ENCODE measurements around the gene MAP1B. TPM values are rescaled to one million over a fixed set of nuclear protein-coding genes. Genes with fewer than 3 reads are reported as not detected.

The MAP1B gene
- polyA plus RNA-seq, 2 of the 4 experiments (the other 2 are of a cell fraction) = 40.2 to 73.0 TPM

GRCh38 chr5:72184408-72184807, 77.1 kb downstream of the MAP1B start:
- no peak for TF ChIP-seq MAX (IDR thresholded peaks at IDR 0.05)
- TF ChIP-seq POLR2AphosphoS2 (conservative IDR thresholded peaks at IDR 0.05; ENCODE audit: low read length) = no peak
- TF ChIP-seq RFX5 (IDR thresholded peaks at IDR 0.05) = no peak
- no peak for TF ChIP-seq CHD4 (IDR thresholded peaks at IDR 0.05; ENCODE audit: borderline replicate concordance)
- TF ChIP-seq MYC (IDR thresholded peaks at IDR 0.05; ENCODE audit: borderline replicate concordance, low read length) = no peak
- TF ChIP-seq PBX3 (IDR thresholded peaks at IDR 0.05) = no peak
- no peak for TF ChIP-seq HDAC2 (IDR thresholded peaks at IDR 0.05)
- no peak for TF ChIP-seq PHF8 (IDR thresholded peaks at IDR 0.05; ENCODE audit: borderline replicate concordance, low read depth)
- no peak for TF ChIP-seq HEYL (CRISPR knock-in tag; IDR thresholded peaks at IDR 0.05)
- no peak for TF ChIP-seq FOXS1 (CRISPR knock-in tag; IDR thresholded peaks at IDR 0.05)
- TF ChIP-seq TP53 (CRISPR knock-in tag; IDR thresholded peaks at IDR 0.05) = no peak
- no peak for TF ChIP-seq RCOR1 (IDR thresholded peaks at IDR 0.05; ENCODE audit: low read depth, low read length)
- H3K4me2 ChIP-seq = no peak overlapping the region
- POLR2A ChIA-PET = no interaction called here
- CTCF ChIA-PET = no interaction called here
- no peak for DNase-seq (ENCODE audit: low read depth in 1 of 2, low spot score in 1 of 2)
- FAIRE-seq = no peak
- no peak overlapping the region for H3K27ac ChIP-seq
- WGBS (ENCODE audit: missing lambda C conversion rate) = 94% methylated on average over 3 of the region's 3 CpGs
- H3K4me3 ChIP-seq = no peak overlapping the region
- H3K4me1 ChIP-seq = peaks cover 17% of the 10 kb centered on the region
- no peaks in the 10 kb centered on the region for H3K9me3 ChIP-seq
- no peak for ATAC-seq

- ATAC-seq (no peak), DNase-seq (ENCODE audit: low read depth in 1 of 2, low spot score in 1 of 2) (no peak), FAIRE-seq (no peak)
- no peaks in the 10 kb centered on the region for H3K9me3 ChIP-seq
- H3K4me3 ChIP-seq = no peak overlapping the region
- no peak for TF ChIP-seq USF2 (IDR thresholded peaks at IDR 0.05)
- H3K27ac ChIP-seq = no peak overlapping the region
- H3K4me1 ChIP-seq = peaks cover 4% of the 10 kb centered on the region; the same call in 1 of the 3 replicates
- no peak overlapping the region for H3K4me2 ChIP-seq
- ChIA-PET POLR2A (no interaction called here), CTCF (interaction anchor here (0.8 to 0.9 kb wide), 2 partner anchors 16 to 36 kb away, joined by 3 read pairs; no protein-coding TSS in a partner anchor)
- 94% methylated on average over 10 of the region's 10 CpGs for WGBS (ENCODE audit: missing lambda C conversion rate)
These were observed 78.4 kb downstream of the MAP1B start for GRCh38 chr5:72185496-72186329.

GRCh38 chr5:72187388-72188075, 80.3 kb downstream of the MAP1B start:
- Histone ChIP-seq H3K9me3 (no peaks in the 10 kb centered on the region), H3K27ac (no peak overlapping the region), H3K4me1 (no peaks in the 10 kb centered on the region; the same call in 2 of the 3 replicates), H3K4me2 (no peak overlapping the region), H3K4me3 (no peak overlapping the region)
- DNase-seq (ENCODE audit: low read depth in 1 of 2, low spot score in 1 of 2) (no peak), FAIRE-seq (no peak), ATAC-seq (no peak)
- CTCF ChIA-PET = interaction anchor here (0.8 to 2.3 kb wide), 2 partner anchors 15 to 121 kb away, joined by 3 to 9 read pairs; no protein-coding TSS in a partner anchor
- POLR2A ChIA-PET = no interaction called here
- WGBS (ENCODE audit: missing lambda C conversion rate) = 90% methylated on average over 5 of the region's 5 CpGs
- no peak for TF ChIP-seq HDAC2 (IDR thresholded peaks at IDR 0.05)
- TF ChIP-seq JUN (IDR thresholded peaks at IDR 0.05) = no peak
- no peak for TF ChIP-seq RNF2 (IDR thresholded peaks at IDR 0.05; ENCODE audit: borderline replicate concordance, low read depth)
- TF ChIP-seq NPAS2 (CRISPR knock-in tag; IDR thresholded peaks at IDR 0.05; ENCODE audit: borderline replicate concordance) = no peak
